IMR-90 (cell line): ENCODE results near the gene SLC4A11. TPM values are rescaled to one million over a fixed set of nuclear protein-coding genes. Genes with fewer than 3 reads are reported as not detected.

Experiments
- ATAC-seq: fragments of 200-7000 bp; cut with Tn5 transposase; 2 replicates; pipeline ENCODE4 v1.9.1; 2020; ENCODE audit warnings: low read depth, mild to moderate bottlenecking, moderate library complexity
- BruUV-seq: library from RNA; stranded (reverse); fragments of 400-500 nt; replicated peaks from 2 replicates; lab custom pipeline; 2021; lab: Mats Ljungman, UMichigan
- CTCF ChIA-PET: fragments of 300-600 bp; formaldehyde crosslinking; extraction: SDS; loops from one replicate; lab custom pipeline; 2021; ENCODE audit warnings: antibody characterized with exemption; lab: Yijun Ruan, JAX
- POLR2A ChIA-PET: fragments of 300-600 bp; sonication (Branson Sonifier 250); formaldehyde crosslinking; loops from one replicate; lab custom pipeline; 2022; ENCODE audit warnings: antibody characterized with exemption; ENCODE audit not compliant: unreplicated experiment; lab: Charles Lee
- DNase-seq: peaks from one replicate; pipeline ENCODE4 v3.0.0; 2013
- H2AFZ ChIP-seq: replicated peaks from 2 replicates; pipeline ENCODE3; 2013; ENCODE audit warnings: low read length, mild to moderate bottlenecking; ENCODE audit not compliant: poor library complexity
- H2AK5ac ChIP-seq: 2 replicates; pipeline ENCODE4 v1.6.1; 2013; ENCODE audit warnings: low read depth, low read length, inconsistent platforms
- H2AK9ac ChIP-seq: replicated peaks from 2 replicates; pipeline ENCODE3; 2013; ENCODE audit warnings: mild to moderate bottlenecking, low read depth, low read length, moderate library complexity; ENCODE audit not compliant: poor library complexity
- H2BK120ac ChIP-seq: 2 replicates; pipeline ENCODE4 v1.6.1; 2013; ENCODE audit warnings: low read depth, low read length, inconsistent platforms
- H2BK15ac ChIP-seq: 3 replicates; pipeline ENCODE4 v1.6.1; 2013; ENCODE audit warnings: low read depth, low read length, inconsistent platforms
- H2BK20ac ChIP-seq: 2 replicates; pipeline ENCODE4 v1.6.1; 2013; ENCODE audit warnings: low read depth, mild to moderate bottlenecking, inconsistent platforms, low read length, moderate library complexity
- H2BK5ac ChIP-seq: 2 replicates; pipeline ENCODE4 v1.6.1; 2013; ENCODE audit warnings: mild to moderate bottlenecking, low read depth, low read length, inconsistent platforms; ENCODE audit not compliant: poor library complexity, severe bottlenecking
- H3K14ac ChIP-seq: replicated peaks from 2 replicates; pipeline ENCODE4 v1.6.1; 2013; ENCODE audit warnings: low read depth, low read length, inconsistent platforms
- H3K18ac ChIP-seq: 2 replicates; pipeline ENCODE4 v1.6.1; 2013; ENCODE audit warnings: low read depth, low read length, control low read depth
- H3K23ac ChIP-seq: 2 replicates; pipeline ENCODE4 v1.6.1; 2013; ENCODE audit warnings: low read depth, low read length, inconsistent platforms
- H3K27ac ChIP-seq: 2 replicates; pipeline ENCODE4 v1.5.1; 2013; ENCODE audit warnings: mild to moderate bottlenecking, control low read depth, low read length; ENCODE audit not compliant: insufficient read depth
- H3K27me3 ChIP-seq: 2 replicates; pipeline ENCODE4 v1.6.1; 2013; ENCODE audit warnings: low read length; ENCODE audit not compliant: control insufficient read depth, insufficient read depth
- H3K36me3 ChIP-seq: 2 replicates; pipeline ENCODE4 v1.6.1; 2013; ENCODE audit warnings: low read length, mixed read lengths; ENCODE audit not compliant: control insufficient read depth, insufficient read depth
- H3K4ac ChIP-seq: 2 replicates; pipeline ENCODE4 v1.6.1; 2013; ENCODE audit warnings: low read depth, low read length, inconsistent platforms
- H3K4me1 ChIP-seq: 2 replicates; pipeline ENCODE4 v1.6.1; 2013; ENCODE audit warnings: low read length, mixed read lengths; ENCODE audit not compliant: control insufficient read depth, insufficient read depth
- H3K4me2 ChIP-seq: 2 replicates; pipeline ENCODE4 v1.6.1; 2013; ENCODE audit warnings: low read depth, mild to moderate bottlenecking, control low read depth, low read length, moderate library complexity
- H3K4me3 ChIP-seq: 2 replicates; pipeline ENCODE4 v1.5.1; 2013; ENCODE audit warnings: low read depth, mild to moderate bottlenecking, control low read depth, low read length, moderate library complexity; ENCODE audit not compliant: insufficient read depth
- H3K56ac ChIP-seq: 2 replicates; pipeline ENCODE4 v1.6.1; 2013; ENCODE audit warnings: low read length, inconsistent platforms; ENCODE audit not compliant: insufficient read depth; ENCODE audit errors: extremely low read depth
- H3K79me1 ChIP-seq, 2 experiments: 2 replicates each; pipeline ENCODE4 v1.6.1; 2013; ENCODE audit warnings: low read length in 2 of 2, inconsistent platforms in 1 of 2, low read depth in 1 of 2
- H3K9ac ChIP-seq: 2 replicates; pipeline ENCODE4 v1.6.1; 2013; ENCODE audit warnings: low read depth, low read length, control low read depth
- H3K9me1 ChIP-seq: 2 replicates; pipeline ENCODE4 v1.6.1; 2013; ENCODE audit warnings: low read length, inconsistent platforms; ENCODE audit not compliant: insufficient read depth
- H3K9me3 ChIP-seq: 2 replicates; pipeline ENCODE4 v1.6.1; 2013; ENCODE audit warnings: low read length; ENCODE audit not compliant: control insufficient read depth, insufficient read depth
- H4K20me1 ChIP-seq: 2 replicates; pipeline ENCODE4 v1.6.1; 2013; ENCODE audit warnings: low read length, inconsistent platforms; ENCODE audit not compliant: insufficient read depth
- H4K5ac ChIP-seq: 2 replicates; pipeline ENCODE4 v1.6.1; 2013; ENCODE audit warnings: mild to moderate bottlenecking, low read depth, low read length, control low read depth
- H4K8ac ChIP-seq, 2 experiments: 2 replicates each; pipeline ENCODE4 v1.6.1; 2013; ENCODE audit warnings: low read depth in 2 of 2, low read length in 2 of 2, control low read depth in 1 of 2, inconsistent platforms in 1 of 2
- H4K91ac ChIP-seq: 2 replicates; pipeline ENCODE4 v1.6.1; 2013; ENCODE audit warnings: low read depth, low read length, inconsistent platforms; ENCODE audit not compliant: insufficient read depth
- BHLHE40 ChIP-seq: fragments of 150-350 bp; IDR thresholded peaks from 2 replicates; pipeline ENCODE4 v1.6.1; 2016; ENCODE audit warnings: mild to moderate bottlenecking, low read depth, low read length
- CEBPB ChIP-seq: IDR thresholded peaks from 2 replicates; pipeline ENCODE4 v1.6.1; 2012; ENCODE audit warnings: low read depth, low read length, improper control_type of control experiment
- CTCF ChIP-seq: conservative IDR thresholded peaks from 2 replicates; pipeline ENCODE4 v1.5.1; 2012; ENCODE audit warnings: mild to moderate bottlenecking, low read depth, low read length, improper control_type of control experiment
- FOS ChIP-seq: fragments of 150-350 bp; IDR thresholded peaks from 2 replicates; pipeline ENCODE4 v1.6.1; 2016; ENCODE audit warnings: low read depth, low read length
- MAFK ChIP-seq: IDR thresholded peaks from 2 replicates; pipeline ENCODE4 v1.6.1; 2012; ENCODE audit warnings: low read depth, low read length, improper control_type of control experiment
- MAZ ChIP-seq: IDR thresholded peaks from 2 replicates; pipeline ENCODE4 v1.6.1; 2012; ENCODE audit warnings: low read depth, mild to moderate bottlenecking, low read length, improper control_type of control experiment, moderate library complexity, borderline replicate concordance
- NFE2L2 ChIP-seq: fragments of 150-350 bp; IDR thresholded peaks from 2 replicates; pipeline ENCODE4 v1.6.1; 2016; ENCODE audit warnings: low read depth, mild to moderate bottlenecking, low read length
- POLR2A ChIP-seq: IDR thresholded peaks from 2 replicates; pipeline ENCODE4 v1.6.1; 2012; ENCODE audit warnings: mild to moderate bottlenecking, low read depth, low read length
- RAD21 ChIP-seq: IDR thresholded peaks from 2 replicates; pipeline ENCODE4 v1.6.1; 2012; ENCODE audit warnings: low read length, improper control_type of control experiment
- RCOR1 ChIP-seq: IDR thresholded peaks from 2 replicates; pipeline ENCODE4 v1.6.1; 2012; ENCODE audit warnings: mild to moderate bottlenecking, low read length, improper control_type of control experiment; ENCODE audit not compliant: insufficient replicate concordance
- USF2 ChIP-seq: fragments of 150-350 bp; IDR thresholded peaks from 2 replicates; pipeline ENCODE4 v1.6.1; 2017; ENCODE audit warnings: mild to moderate bottlenecking, antibody characterized with exemption, low read length, low read depth
- WGBS, 2 experiments: methylation state at CpG; one replicate each; pipeline versions ENCODE4 v1.1.5 to v1.1.7; 2013; ENCODE audit warnings: missing lambda C conversion rate in 2 of 2; ENCODE audit not compliant: insufficient read length in 1 of 2; ENCODE audit errors: extremely low coverage in 2 of 2; 5-methylcytosine and 5-hydroxymethylcytosine counted together
- dilution Hi-C: fragments of 300-500 bp; cut with HindIII; formaldehyde crosslinking; loops from one replicate; pipeline ENCODE4 v1.14.3; 2018; ENCODE audit warnings: low sequenced_read_pairs; ENCODE audit not compliant: unreplicated experiment
- in situ Hi-C: fragments of 300-500 bp; cut with MboI; formaldehyde crosslinking; loops from 3 replicates; pipeline ENCODE4 v1.14.3; 2019; ENCODE audit warnings: low sequenced_read_pairs, inconsistent platforms, mixed read lengths
- intact Hi-C: fragments of 100-400 bp; cut with micrococcal nuclease; formaldehyde crosslinking; loops from 2 replicates; pipeline ENCODE4 v1.10.0; 2022
- polyA plus RNA-seq, 3 experiments: library from polyadenylated mRNA; depleted of rRNA; stranded (reverse); fragments of >200 nt; gene quantifications; 2 replicates each; pipeline ENCODE4 v1.2.3, GENCODE V29; 2012; ENCODE audit warnings: low replicate concordance in 1 of 3
- total RNA-seq: library from RNA; depleted of rRNA; stranded (reverse); fragments of >200 nt; gene quantifications from 2 replicates; pipeline ENCODE4 v1.2.3, GENCODE V29; 2012

The SLC4A11 gene
- total and polyA plus RNA-seq, 2 of the 4 experiments (the other 2 are of a cell fraction): 0.36 to 0.79 TPM

GRCh38 chr20:3275064-3275935 is 36.3 kb upstream of the SLC4A11 start (continued):
- TF ChIP-seq RAD21: no peak

DNA sequence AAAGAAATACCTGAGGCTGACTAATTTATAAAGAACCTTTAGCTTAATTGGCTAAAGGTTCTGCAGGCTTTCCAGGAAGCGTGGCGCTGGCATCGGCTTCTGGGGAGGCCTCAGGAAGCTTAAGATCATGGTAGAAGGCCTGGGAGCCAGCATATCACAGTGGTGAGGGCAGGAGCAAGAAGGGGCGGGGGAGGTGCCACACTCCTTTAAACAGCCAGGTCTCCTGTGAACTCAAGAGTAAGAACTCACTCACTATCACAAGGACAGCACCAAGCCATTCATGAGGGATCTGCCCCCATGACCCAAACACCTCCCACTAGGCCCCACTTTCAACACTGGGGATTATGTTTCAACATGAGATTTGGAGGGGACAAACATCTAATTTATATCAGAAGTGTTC is 34.4 kb upstream of the SLC4A11 start:
- Histone ChIP-seq H3K56ac (no peak overlapping the region), H3K4me3 (no peak overlapping the region), H3K18ac (no peak overlapping the region), H3K4ac (no peak overlapping the region), H3K4me2 (no peak overlapping the region), H4K5ac (no peak overlapping the region), H3K79me1 (no peaks in the 10 kb centered on the region), H3K9ac (no peak overlapping the region), H2AK5ac (no peak overlapping the region), H4K20me1 (no peaks in the 10 kb centered on the region), H2AFZ (no peak overlapping the region), H3K9me3 (no peaks in the 10 kb centered on the region), H2BK20ac (no peak overlapping the region), H4K91ac (no peak overlapping the region), H3K14ac (no peak overlapping the region), H3K4me1 (no peaks in the 10 kb centered on the region), H3K27me3 (no peaks in the 10 kb centered on the region), H2BK15ac (no peak overlapping the region), H3K27ac (no peak overlapping the region), H2AK9ac (no peak overlapping the region), H3K9me1 (no peaks in the 10 kb centered on the region), H2BK5ac (no peak overlapping the region), H3K36me3 (peaks cover 48% of the 10 kb centered on the region), H4K8ac (no peak overlapping the region), H3K23ac (no peak overlapping the region), H2BK120ac (no peak overlapping the region)
- ChIA-PET CTCF (no interaction called here), POLR2A (no interaction called here)
- intact Hi-C loops (no loop called here), in situ Hi-C loops (no loop called here), dilution Hi-C loops (no loop called here)
- no TSS peak for BruUV-seq
- WGBS, 2 experiments: 100% methylated on average over 2 of the region's 4 CpGs; no CpG with 5 or more reads in 1 of the 2 experiments
- TF ChIP-seq BHLHE40 (no peak), CTCF (no peak), RAD21 (no peak), MAFK (no peak), FOS (no peak), POLR2A (no peak), NFE2L2 (no peak), CEBPB (no peak), MAZ (no peak), USF2 (no peak), RCOR1 (no peak)
- DNase-seq (no peak), ATAC-seq (no peak)
